ENCODE measurements around the gene NARF.
"Not testable (repeated sequence)": the region's sequence is repeated elsewhere in the genome, so short reads cannot be mapped to it uniquely, and the experiment has no call there.

Gene NARF

GRCh38 chr17:82447876-82448275, 10.7 kb upstream of the NARF start:
- no peak for DNase-seq (ENCODE audit: low read depth)

GRCh38 chr17:82449131-82449882, 9.2 kb upstream of the NARF start:
- DNase-seq (ENCODE audit: low read depth): peak; percentile 47

GRCh38 chr17:82449883-82450356, 8.6 kb upstream of the NARF start:
- peak; percentile 30 for DNase-seq (ENCODE audit: low read depth)

- peak; percentile 95 for DNase-seq (ENCODE audit: low read depth)
Observed at GRCh38 chr17:82450357-82451106, 8.0 kb upstream of the NARF start, which contains the start of gene CYBC1. Gene CYBC1 (minus strand): TSS chr17:82450752. CDS start chr17:82449254, 1,498 bp downstream.

- DNase-seq (ENCODE audit: low read depth): no peak
Observed at GRCh38 chr17:82452162-82452561, 6.4 kb upstream of the NARF start.

GRCh38 chr17:82453151-82453550, 5.4 kb upstream of the NARF start:
- not testable (repeated sequence) for DNase-seq (ENCODE audit: low read depth)

- not testable (repeated sequence) for DNase-seq (ENCODE audit: low read depth)
Observed at GRCh38 chr17:82453706-82454105, 4.8 kb upstream of the NARF start.

- no peak for DNase-seq (ENCODE audit: low read depth)
Observed at GRCh38 chr17:82457073-82457928, 1.2 kb upstream of the NARF start.

- DNase-seq (ENCODE audit: low read depth): no peak
Observed at GRCh38 chr17:82457929-82458178, 687 bp upstream of the NARF start.

GRCh38 chr17:82458885-82459424, 414 bp downstream of the NARF start:
- DNase-seq (ENCODE audit: low read depth): no peak

- DNase-seq (ENCODE audit: low read depth): not testable (repeated sequence)
Observed at GRCh38 chr17:82459936-82460335, 1.4 kb downstream of the NARF start.

GRCh38 chr17:82461827-82462524, 3.4 kb downstream of the NARF start:
- DNase-seq (ENCODE audit: low read depth): no peak

- DNase-seq (ENCODE audit: low read depth): no peak
Observed at GRCh38 chr17:82463391-82463790, 4.8 kb downstream of the NARF start.

GRCh38 chr17:82463925-82464566, 5.5 kb downstream of the NARF start:
- no peak for DNase-seq (ENCODE audit: low read depth)

- no peak for DNase-seq (ENCODE audit: low read depth)
Observed at GRCh38 chr17:82464567-82464929, 6.0 kb downstream of the NARF start.

GRCh38 chr17:82465023-82465603, 6.6 kb downstream of the NARF start:
- no peak for DNase-seq (ENCODE audit: low read depth)

- no peak for DNase-seq (ENCODE audit: low read depth)
Observed at GRCh38 chr17:82468692-82469091, 10.2 kb downstream of the NARF start.

GRCh38 chr17:82470065-82470464, 11.5 kb downstream of the NARF start:
- no peak for DNase-seq (ENCODE audit: low read depth)

- no peak for DNase-seq (ENCODE audit: low read depth)
Observed at GRCh38 chr17:82474223-82475010, 15.9 kb downstream of the NARF start.

GRCh38 chr17:82475458-82475857, 16.9 kb downstream of the NARF start:
- DNase-seq (ENCODE audit: low read depth): no peak
